HCT116 (cell line): ENCODE data around the gene SMC1B. TPM values are rescaled to one million over a fixed set of nuclear protein-coding genes. Genes with fewer than 3 reads are reported as not detected.

ENCODE experiments used
- ATAC-seq: fragments of 200-7000 bp; cut with Tn5 transposase; 2 replicates; pipeline ENCODE4 v1.9.1; 2020; ENCODE audit warnings: mild to moderate bottlenecking, moderate library complexity
- BruUV-seq: library from RNA; stranded (reverse); fragments of 400-500 nt; replicated peaks from 2 replicates; lab custom pipeline; 2021; lab: Mats Ljungman, UMichigan
- CTCF ChIA-PET: fragments of 300-600 bp; sonication (Branson Sonifier 250); formaldehyde crosslinking; loops from one replicate; lab custom pipeline; 2021; ENCODE audit warnings: antibody characterized with exemption; lab: Charles Lee
- POLR2A ChIA-PET: fragments of 300-600, 350-600 bp; sonication (Branson Sonifier 250); formaldehyde crosslinking; loops from one replicate; lab custom pipeline; 2021; ENCODE audit warnings: antibody characterized with exemption; lab: Charles Lee
- RAD21 ChIA-PET, 2 experiments: fragments of 300-600 bp; sonication (Branson Sonifier 250); formaldehyde crosslinking; loops; one replicate each; lab custom pipeline; 2023; ENCODE audit warnings: low total read pairs in 2 of 2; ENCODE audit not compliant: uncharacterized antibody in 2 of 2, unreplicated experiment in 2 of 2, low non-redundant PET in 1 of 2; lab: Charles Lee
- DNase-seq: peaks from one replicate; pipeline ENCODE4 v3.0.0-alpha.2; 2010; ENCODE audit warnings: low read depth, low spot score
- H2AFZ ChIP-seq: fragments of 200-600 bp; shearing (Covaris generic), sonication (generic); 2 replicates; pipeline ENCODE4 v1.6.1; 2017; ENCODE audit warnings: low read depth, mixed run types, mixed read lengths, antibody characterized with exemption, low read length; ENCODE audit not compliant: poor library complexity, severe bottlenecking
- H3K27ac ChIP-seq: 2 replicates; pipeline ENCODE4 v1.5.1; 2012; ENCODE audit warnings: low read depth, low read length
- H3K27me3 ChIP-seq: fragments of 200-600 bp; sonication (generic); 2 replicates; pipeline ENCODE4 v1.6.1; 2016; ENCODE audit warnings: mixed run types, low read length, mixed read lengths; ENCODE audit not compliant: insufficient read depth
- H3K36me3 ChIP-seq, 2 experiments: fragments of 200-500 bp in 1 of 2; fragments of 200-600 bp in 1 of 2; sonication (Bioruptor generic) in 1 of 2; sonication (generic) in 1 of 2; 2 replicates each; pipeline versions ENCODE4 v1.5.1 to v1.6.1; 2014 to 2016; ENCODE audit warnings: low read length in 2 of 2, inconsistent platforms in 1 of 2, mixed read lengths in 1 of 2, mixed run types in 1 of 2; ENCODE audit not compliant: insufficient read depth in 2 of 2, control insufficient read depth in 1 of 2
- H3K4me1 ChIP-seq, 2 experiments: fragments of 200-600 bp in 1 of 2; sonication (generic) in 1 of 2; 2 replicates each; pipeline versions ENCODE4 v1.5.1 to v1.6.1; 2012 to 2017; ENCODE audit warnings: low read length in 2 of 2, inconsistent platforms in 1 of 2, mild to moderate bottlenecking in 1 of 2, mixed read lengths in 1 of 2, mixed run types in 1 of 2, moderate library complexity in 1 of 2; ENCODE audit not compliant: insufficient read depth in 2 of 2, control insufficient read depth in 1 of 2
- H3K4me2 ChIP-seq: fragments of 200-600 bp; sonication (generic); 2 replicates; pipeline ENCODE4 v1.6.1; 2017; ENCODE audit warnings: mixed run types, low read length, mixed read lengths
- H3K4me3 ChIP-seq, 2 experiments: fragments of 200-600 bp in 1 of 2; sonication (generic) in 1 of 2; replicated peaks in 1 of 2; 2 replicates each; pipeline ENCODE4 v1.5.1; 2011 to 2016; ENCODE audit warnings: low read length in 2 of 2, control low read depth in 1 of 2, low read depth in 1 of 2, mild to moderate bottlenecking in 1 of 2, mixed read lengths in 1 of 2, mixed run types in 1 of 2
- H3K79me2 ChIP-seq: fragments of 200-600 bp; sonication (generic); 2 replicates; pipeline ENCODE4 v1.6.1; 2017; ENCODE audit warnings: mild to moderate bottlenecking, mixed run types, low read length, moderate library complexity, mixed read lengths; ENCODE audit not compliant: insufficient read depth
- H3K9ac ChIP-seq: fragments of 200-600 bp; sonication (generic); 2 replicates; pipeline ENCODE4 v1.6.1; 2016; ENCODE audit warnings: low read length, mixed read lengths
- H3K9me2 ChIP-seq: fragments of 200-600 bp; sonication (generic), shearing (Covaris generic); 2 replicates; pipeline ENCODE4 v1.6.1; 2017; ENCODE audit warnings: mixed run types, mild to moderate bottlenecking, moderate library complexity; ENCODE audit not compliant: insufficient read depth
- H3K9me3 ChIP-seq, 2 experiments: fragments of 200-500 bp in 1 of 2; fragments of 200-600 bp in 1 of 2; sonication (Bioruptor generic) in 1 of 2; sonication (generic) in 1 of 2; 2 replicates each; pipeline ENCODE4 v1.6.1; 2014 to 2017; ENCODE audit warnings: low read length in 2 of 2, mixed read lengths in 2 of 2, inconsistent platforms in 1 of 2, low read depth in 1 of 2, mild to moderate bottlenecking in 1 of 2, mixed run types in 1 of 2, moderate library complexity in 1 of 2; ENCODE audit not compliant: control insufficient read depth in 1 of 2, insufficient read depth in 1 of 2
- H4K20me1 ChIP-seq: fragments of 200-600 bp; sonication (generic), shearing (Covaris generic); 2 replicates; pipeline ENCODE4 v1.6.1; 2017; ENCODE audit warnings: mixed run types, mild to moderate bottlenecking, moderate library complexity; ENCODE audit not compliant: insufficient read depth
- ATF3 ChIP-seq: IDR thresholded peaks from 2 replicates; pipeline ENCODE4 v1.6.1; 2012
- CBX3 ChIP-seq: IDR thresholded peaks from 2 replicates; pipeline ENCODE4 v1.6.1; 2012; ENCODE audit warnings: low read depth
- EGR1 ChIP-seq: IDR thresholded peaks from 2 replicates; pipeline ENCODE4 v1.6.1; 2012; ENCODE audit warnings: low read depth
- ELF1 ChIP-seq: IDR thresholded peaks from 2 replicates; pipeline ENCODE4 v1.6.1; 2012; ENCODE audit warnings: low read depth, borderline replicate concordance
- FOSL1 ChIP-seq: IDR thresholded peaks from 2 replicates; pipeline ENCODE4 v1.6.1; 2012; ENCODE audit warnings: low read depth
- JUND ChIP-seq: IDR thresholded peaks from 2 replicates; pipeline ENCODE4 v1.6.1; 2012
- POLR2A ChIP-seq: IDR thresholded peaks from 2 replicates; pipeline ENCODE4 v1.7.0; 2011; ENCODE audit warnings: borderline replicate concordance; ENCODE audit not compliant: insufficient read depth, insufficient read length; ENCODE audit errors: extremely low read depth
- POLR2AphosphoS5 ChIP-seq: IDR thresholded peaks from 2 replicates; pipeline ENCODE4 v1.6.1; 2011; ENCODE audit warnings: mild to moderate bottlenecking, low read depth, low read length, moderate library complexity
- RAD21 ChIP-seq: IDR thresholded peaks from 2 replicates; pipeline ENCODE4 v1.6.1; 2012; ENCODE audit warnings: low read depth, mild to moderate bottlenecking
- SIN3A ChIP-seq: IDR thresholded peaks from 2 replicates; pipeline ENCODE4 v1.6.1; 2012; ENCODE audit warnings: low read depth
- SP1 ChIP-seq: IDR thresholded peaks from 2 replicates; pipeline ENCODE4 v1.6.1; 2012; ENCODE audit warnings: low read depth
- SRF ChIP-seq: IDR thresholded peaks from 2 replicates; pipeline ENCODE4 v1.6.1; 2012; ENCODE audit warnings: low read depth
- TCF7L2 ChIP-seq: IDR thresholded peaks from 2 replicates; pipeline ENCODE4 v1.7.0; 2011; ENCODE audit warnings: borderline replicate concordance, inconsistent platforms; ENCODE audit not compliant: insufficient read depth, insufficient read length; ENCODE audit errors: extremely low read depth
- ZBTB33 ChIP-seq: IDR thresholded peaks from 2 replicates; pipeline ENCODE4 v1.6.1; 2011; ENCODE audit warnings: mild to moderate bottlenecking, low read length, moderate library complexity; ENCODE audit not compliant: insufficient replicate concordance; ENCODE audit errors: extremely low read depth
- ZFX ChIP-seq: fragments of 450-650 bp; IDR thresholded peaks from 2 replicates; pipeline ENCODE4 v1.6.1; 2017
- ZNF274 ChIP-seq: fragments of 200-500 bp; sonication (Bioruptor generic); IDR thresholded peaks from 2 replicates; pipeline ENCODE4 v1.6.1; 2014; ENCODE audit warnings: mild to moderate bottlenecking, low read depth, low read length, inconsistent platforms
- intact Hi-C: fragments of 100-400 bp; cut with micrococcal nuclease; formaldehyde crosslinking; loops from 2 replicates; pipeline ENCODE4 v1.10.0; 2022
- total RNA-seq: library from RNA; stranded (reverse); gene quantifications from one replicate; pipeline ENCODE4 v1.2.1, GENCODE V29; 2021; ENCODE audit not compliant: unreplicated experiment
- TF ChIP-seq, protein P1 (sequence below): IDR thresholded peaks from 2 replicates; pipeline ENCODE4 v1.6.1; 2012; ENCODE audit warnings: low read depth

Gene SMC1B
- total RNA-seq, 1 experiment from 2014 or later, result not detected

GRCh38 chr22:45398214-45398613, 15.2 kb downstream of the SMC1B start:
- Histone ChIP-seq H4K20me1 (no peaks in the 10 kb centered on the region), H2AFZ (no peak overlapping the region), H3K9me2 (no peaks in the 10 kb centered on the region), H3K9me3 (no peaks in the 10 kb centered on the region), H3K4me2 (no peak overlapping the region), H3K79me2 (no peaks in the 10 kb centered on the region), H3K9ac (no peak overlapping the region), H3K36me3 (no peaks in the 10 kb centered on the region), H3K4me1 (no peaks in the 10 kb centered on the region), H3K27ac (no peak overlapping the region), H3K27me3 (no peaks in the 10 kb centered on the region), H3K4me3 (no peak overlapping the region)
- ChIA-PET CTCF (no interaction called here), POLR2A (no interaction called here), RAD21 (no interaction called here)
- intact Hi-C loops, result no loop called here
- no TSS peak for BruUV-seq
- no peak for ATAC-seq
- TF ChIP-seq SP1, result no peak
- TF ChIP-seq, protein P1, sequence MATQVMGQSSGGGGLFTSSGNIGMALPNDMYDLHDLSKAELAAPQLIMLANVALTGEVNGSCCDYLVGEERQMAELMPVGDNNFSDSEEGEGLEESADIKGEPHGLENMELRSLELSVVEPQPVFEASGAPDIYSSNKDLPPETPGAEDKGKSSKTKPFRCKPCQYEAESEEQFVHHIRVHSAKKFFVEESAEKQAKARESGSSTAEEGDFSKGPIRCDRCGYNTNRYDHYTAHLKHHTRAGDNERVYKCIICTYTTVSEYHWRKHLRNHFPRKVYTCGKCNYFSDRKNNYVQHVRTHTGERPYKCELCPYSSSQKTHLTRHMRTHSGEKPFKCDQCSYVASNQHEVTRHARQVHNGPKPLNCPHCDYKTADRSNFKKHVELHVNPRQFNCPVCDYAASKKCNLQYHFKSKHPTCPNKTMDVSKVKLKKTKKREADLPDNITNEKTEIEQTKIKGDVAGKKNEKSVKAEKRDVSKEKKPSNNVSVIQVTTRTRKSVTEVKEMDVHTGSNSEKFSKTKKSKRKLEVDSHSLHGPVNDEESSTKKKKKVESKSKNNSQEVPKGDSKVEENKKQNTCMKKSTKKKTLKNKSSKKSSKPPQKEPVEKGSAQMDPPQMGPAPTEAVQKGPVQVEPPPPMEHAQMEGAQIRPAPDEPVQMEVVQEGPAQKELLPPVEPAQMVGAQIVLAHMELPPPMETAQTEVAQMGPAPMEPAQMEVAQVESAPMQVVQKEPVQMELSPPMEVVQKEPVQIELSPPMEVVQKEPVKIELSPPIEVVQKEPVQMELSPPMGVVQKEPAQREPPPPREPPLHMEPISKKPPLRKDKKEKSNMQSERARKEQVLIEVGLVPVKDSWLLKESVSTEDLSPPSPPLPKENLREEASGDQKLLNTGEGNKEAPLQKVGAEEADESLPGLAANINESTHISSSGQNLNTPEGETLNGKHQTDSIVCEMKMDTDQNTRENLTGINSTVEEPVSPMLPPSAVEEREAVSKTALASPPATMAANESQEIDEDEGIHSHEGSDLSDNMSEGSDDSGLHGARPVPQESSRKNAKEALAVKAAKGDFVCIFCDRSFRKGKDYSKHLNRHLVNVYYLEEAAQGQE, result no peak
- TF ChIP-seq POLR2A, result no peak
- no peak for TF ChIP-seq JUND
- no peak for TF ChIP-seq FOSL1
- TF ChIP-seq ATF3, result no peak
- no peak for TF ChIP-seq CBX3
- no peak for TF ChIP-seq SRF
- no peak for TF ChIP-seq ZNF274
- no peak for TF ChIP-seq SIN3A
- no peak for TF ChIP-seq ELF1
- TF ChIP-seq ZFX, result no peak
- TF ChIP-seq EGR1, result no peak
- no peak for TF ChIP-seq POLR2AphosphoS5
- TF ChIP-seq ZBTB33, result no peak
- TF ChIP-seq RAD21, result no peak
- no peak for TF ChIP-seq TCF7L2
- DNase-seq, result no peak
